Tibial nerve (tissue), 4 donors: ENCODE measurements around the gene MN1. TPM values are rescaled to one million over a fixed set of nuclear protein-coding genes. Genes with fewer than 3 reads are reported as not detected.

Source experiments
- DNase-seq, 2 donors: peaks; one replicate each; pipeline ENCODE4 v3.0.0-alpha.2; 2019; ENCODE audit warnings: low spot score in 2 of 2
- H3K27ac ChIP-seq, 4 donors: fragments of 200-600 bp; sonication (generic) in 3 of 4; one replicate each; pipeline ENCODE4 v1.5.1; 2017 to 2019; ENCODE audit warnings: mild to moderate bottlenecking in 1 of 4
- H3K27me3 ChIP-seq, 2 donors: fragments of 200-600 bp; sonication (generic) in 1 of 2; one replicate each; pipeline versions ENCODE4 v1.5.1 to v1.6.0; 2017 to 2019
- H3K36me3 ChIP-seq, 3 donors: fragments of 200-600 bp; sonication (generic); one replicate each; pipeline ENCODE4 v1.5.1; 2018 to 2019
- H3K4me1 ChIP-seq, 4 donors: fragments of 200-600 bp; sonication (generic) in 3 of 4; one replicate each; pipeline ENCODE4 v1.5.1; 2017 to 2019
- H3K4me3 ChIP-seq, 4 donors: fragments of 200-600 bp; sonication (generic) in 3 of 4; one replicate each; pipeline ENCODE4 v1.5.1; 2017 to 2019; ENCODE audit warnings: mild to moderate bottlenecking in 1 of 4, moderate library complexity in 1 of 4
- H3K9me3 ChIP-seq, 4 donors: fragments of 200-600 bp; sonication (generic) in 3 of 4; one replicate each; pipeline ENCODE4 v1.5.1; 2017 to 2019
- EP300 ChIP-seq, 2 donors: sonication (generic); formaldehyde crosslinking; IDR thresholded peaks; one replicate each; pipeline ENCODE4 v1.6.1; 2017; ENCODE audit warnings: antibody characterized with exemption in 2 of 2, mild to moderate bottlenecking in 1 of 2
- POLR2A ChIP-seq, 2 donors: fragments of 450-650 bp; IDR thresholded peaks; one replicate each; pipeline ENCODE4 v1.6.1; 2017; ENCODE audit warnings: antibody characterized with exemption in 2 of 2, mild to moderate bottlenecking in 2 of 2, moderate library complexity in 2 of 2
- WGBS, 2 donors: methylation state at CpG; one replicate each; pipeline ENCODE4 v1.1.5; 2018; 5-methylcytosine and 5-hydroxymethylcytosine counted together
- total RNA-seq, 4 donors: library from RNA; depleted of rRNA; stranded (reverse); fragments of >200 nt; gene quantifications; one replicate each; pipeline ENCODE4 v1.1.0, GENCODE V29; 2016
- TF ChIP-seq, protein P1 (sequence below), 5 experiments: fragments of 200-600 bp in 3 of 5; fragments of 450-650 bp in 2 of 5; sonication (generic) in 3 of 5; IDR thresholded peaks; one replicate each; pipeline ENCODE4 v1.5.1; 2016 to 2019; ENCODE audit warnings: antibody characterized with exemption in 5 of 5, mild to moderate bottlenecking in 3 of 5, moderate library complexity in 2 of 5

MN1 gene
- total RNA-seq, 4 donors from 2014 or later: 3.9 to 8.2 (median 6.0) TPM

DNA sequence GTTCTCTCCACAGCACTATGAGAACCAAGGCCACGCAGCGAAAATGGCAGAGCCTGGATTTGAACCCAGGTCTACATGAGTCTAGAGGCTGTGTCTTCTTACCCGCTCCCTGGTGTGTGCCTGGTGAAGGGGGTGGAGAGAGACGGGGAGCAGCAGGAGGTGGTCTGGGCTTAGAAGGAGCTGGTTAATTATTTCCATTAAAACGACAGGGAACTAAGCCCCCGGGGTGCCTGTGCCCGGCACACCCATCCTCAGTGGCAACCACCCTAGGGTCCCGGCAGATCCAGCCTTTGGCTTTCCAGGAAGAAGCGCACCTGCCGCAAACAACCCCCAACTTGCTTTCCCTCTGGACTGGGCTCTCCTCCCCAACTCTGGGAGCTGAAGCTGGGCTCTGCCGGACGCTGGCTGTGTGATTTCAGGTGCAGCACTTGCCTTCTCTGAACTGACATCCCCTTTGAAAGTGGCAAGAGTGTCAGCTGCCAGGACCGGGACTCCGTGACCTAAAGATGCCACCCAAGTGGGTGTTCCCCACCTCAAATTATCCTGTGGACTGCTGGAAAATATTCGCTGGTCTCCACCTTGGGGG lies 35.8 kb downstream of the MN1 start:
- no peak overlapping the region for H3K4me3 ChIP-seq
- no peak for DNase-seq
- no peak overlapping the region for H3K27ac ChIP-seq
- no peaks in the 10 kb centered on the region for H3K9me3 ChIP-seq
- TF ChIP-seq, protein P1, sequence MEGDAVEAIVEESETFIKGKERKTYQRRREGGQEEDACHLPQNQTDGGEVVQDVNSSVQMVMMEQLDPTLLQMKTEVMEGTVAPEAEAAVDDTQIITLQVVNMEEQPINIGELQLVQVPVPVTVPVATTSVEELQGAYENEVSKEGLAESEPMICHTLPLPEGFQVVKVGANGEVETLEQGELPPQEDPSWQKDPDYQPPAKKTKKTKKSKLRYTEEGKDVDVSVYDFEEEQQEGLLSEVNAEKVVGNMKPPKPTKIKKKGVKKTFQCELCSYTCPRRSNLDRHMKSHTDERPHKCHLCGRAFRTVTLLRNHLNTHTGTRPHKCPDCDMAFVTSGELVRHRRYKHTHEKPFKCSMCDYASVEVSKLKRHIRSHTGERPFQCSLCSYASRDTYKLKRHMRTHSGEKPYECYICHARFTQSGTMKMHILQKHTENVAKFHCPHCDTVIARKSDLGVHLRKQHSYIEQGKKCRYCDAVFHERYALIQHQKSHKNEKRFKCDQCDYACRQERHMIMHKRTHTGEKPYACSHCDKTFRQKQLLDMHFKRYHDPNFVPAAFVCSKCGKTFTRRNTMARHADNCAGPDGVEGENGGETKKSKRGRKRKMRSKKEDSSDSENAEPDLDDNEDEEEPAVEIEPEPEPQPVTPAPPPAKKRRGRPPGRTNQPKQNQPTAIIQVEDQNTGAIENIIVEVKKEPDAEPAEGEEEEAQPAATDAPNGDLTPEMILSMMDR (IDR thresholded peaks at IDR 0.05): no peak
- TF ChIP-seq POLR2A (IDR thresholded peaks at IDR 0.05) (no peak), EP300 (IDR thresholded peaks at IDR 0.05) (no peak)
- H3K36me3 ChIP-seq: peaks cover 0 to 8% (median 0%) of the 10 kb centered on the region in 3 donors
- no peaks in the 10 kb centered on the region for H3K27me3 ChIP-seq
- H3K4me1 ChIP-seq: peaks cover 0 to 8% (median 0%) of the 10 kb centered on the region in 4 donors
- 84 to 91% methylated on average over 15 of the region's 15 CpGs for WGBS, 2 donors

- 93 to 95% methylated on average over 3 of the region's 3 CpGs for WGBS, 2 donors
These were observed 36.8 kb downstream of the MN1 start for GRCh38 chr22:27764722-27765236.

GRCh38 chr22:27761665-27762064 lies 39.9 kb downstream of the MN1 start:
- Histone ChIP-seq H3K9me3 (no peaks in the 10 kb centered on the region), H3K4me3 (no peak overlapping the region), H3K27me3 (no peaks in the 10 kb centered on the region), H3K27ac (no peak overlapping the region), H3K36me3 (peaks cover 0 to 8% (median 0%) of the 10 kb centered on the region in 3 donors), H3K4me1 (peaks cover 0 to 13% (median 0%) of the 10 kb centered on the region in 4 donors)
- TF ChIP-seq EP300 (IDR thresholded peaks at IDR 0.05) (no peak), POLR2A (IDR thresholded peaks at IDR 0.05) (no peak)
- TF ChIP-seq, protein P1 (IDR thresholded peaks at IDR 0.05): no peak
- no peak for DNase-seq
- 59 to 73% methylated on average over 15 of the region's 15 CpGs for WGBS, 2 donors

More at GRCh38 chr22:27764722-27765236, 36.8 kb downstream of the MN1 start:
- DNase-seq: no peak
- Histone ChIP-seq H3K4me3 (no peak overlapping the region), H3K4me1 (peaks cover 0 to 8% (median 0%) of the 10 kb centered on the region in 4 donors), H3K27ac (no peak overlapping the region), H3K27me3 (no peaks in the 10 kb centered on the region), H3K36me3 (peaks cover 0 to 8% (median 0%) of the 10 kb centered on the region in 3 donors), H3K9me3 (no peaks in the 10 kb centered on the region)
- TF ChIP-seq POLR2A (IDR thresholded peaks at IDR 0.05) (no peak), EP300 (IDR thresholded peaks at IDR 0.05) (no peak)
- TF ChIP-seq, protein P1 (IDR thresholded peaks at IDR 0.05): no peak

DNA sequence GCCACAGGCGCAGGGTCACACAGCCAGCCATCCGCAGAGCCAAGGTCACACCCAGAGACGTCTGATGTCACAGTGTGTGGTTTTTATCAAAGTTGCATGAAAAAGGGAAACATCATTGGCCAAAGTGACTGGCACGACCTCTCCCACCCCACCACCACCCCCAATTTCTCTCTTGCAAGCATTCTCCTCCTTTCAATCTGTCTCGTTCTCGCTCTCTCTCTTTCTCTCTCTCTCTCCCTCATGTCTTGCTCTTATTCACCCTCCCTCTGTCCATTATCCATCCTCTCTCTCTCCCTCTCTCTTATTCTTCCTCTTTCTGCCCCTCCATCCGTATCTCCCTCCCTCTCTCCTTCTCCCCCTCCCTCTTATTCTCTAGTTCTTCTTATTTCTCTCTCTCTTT lies 40.6 kb downstream of the MN1 start:
- WGBS, 2 donors: 69 to 70% methylated on average over 7 of the region's 7 CpGs
- DNase-seq: no peak
- TF ChIP-seq, protein P1 (IDR thresholded peaks at IDR 0.05): no peak
- TF ChIP-seq POLR2A (IDR thresholded peaks at IDR 0.05) (no peak), EP300 (IDR thresholded peaks at IDR 0.05) (no peak)

DNA sequence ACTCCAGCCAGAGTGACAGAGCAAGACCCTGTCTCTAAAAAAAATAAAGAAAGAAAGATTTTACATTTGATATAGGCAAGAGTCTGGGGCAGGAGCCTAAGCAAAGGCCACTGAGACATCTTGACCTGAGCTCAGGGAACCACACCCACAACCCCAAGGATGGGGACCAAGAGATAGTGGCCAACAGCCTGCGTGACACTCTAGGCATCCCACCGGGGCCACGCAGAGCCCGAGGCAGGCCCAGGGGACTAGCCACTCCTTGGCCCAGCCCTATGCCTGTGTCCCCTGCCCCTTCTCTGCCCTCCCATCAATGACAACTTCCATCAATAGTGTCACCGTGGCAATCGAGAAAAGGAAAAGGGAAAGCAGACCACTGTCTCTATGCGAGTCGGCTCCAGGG lies 41.1 kb downstream of the MN1 start:
- WGBS, 2 donors: 81 to 82% methylated on average over 7 to 8 of the region's 8 CpGs
- Histone ChIP-seq H3K36me3 (peaks cover 0 to 4% (median 0%) of the 10 kb centered on the region in 3 donors), H3K4me3 (no peak overlapping the region), H3K27ac (no peak overlapping the region), H3K9me3 (no peaks in the 10 kb centered on the region), H3K4me1 (peaks cover 0 to 17% (median 0%) of the 10 kb centered on the region in 4 donors), H3K27me3 (no peaks in the 10 kb centered on the region)
- no peak for DNase-seq
- TF ChIP-seq EP300 (IDR thresholded peaks at IDR 0.05): no peak
- no peak for TF ChIP-seq POLR2A (IDR thresholded peaks at IDR 0.05)
- TF ChIP-seq, protein P1 (IDR thresholded peaks at IDR 0.05): no peak

More for the DNA sequence above, 40.6 kb downstream of the MN1 start:
- no peaks in the 10 kb centered on the region for H3K27me3 ChIP-seq
- no peak overlapping the region for H3K27ac ChIP-seq
- peaks cover 0 to 13% (median 0%) of the 10 kb centered on the region in 4 donors for H3K4me1 ChIP-seq
- peaks cover 0 to 8% (median 0%) of the 10 kb centered on the region in 3 donors for H3K36me3 ChIP-seq
- H3K4me3 ChIP-seq: no peak overlapping the region
- H3K9me3 ChIP-seq: no peaks in the 10 kb centered on the region
